ENCODE data around the gene KLF3.

DNA sequence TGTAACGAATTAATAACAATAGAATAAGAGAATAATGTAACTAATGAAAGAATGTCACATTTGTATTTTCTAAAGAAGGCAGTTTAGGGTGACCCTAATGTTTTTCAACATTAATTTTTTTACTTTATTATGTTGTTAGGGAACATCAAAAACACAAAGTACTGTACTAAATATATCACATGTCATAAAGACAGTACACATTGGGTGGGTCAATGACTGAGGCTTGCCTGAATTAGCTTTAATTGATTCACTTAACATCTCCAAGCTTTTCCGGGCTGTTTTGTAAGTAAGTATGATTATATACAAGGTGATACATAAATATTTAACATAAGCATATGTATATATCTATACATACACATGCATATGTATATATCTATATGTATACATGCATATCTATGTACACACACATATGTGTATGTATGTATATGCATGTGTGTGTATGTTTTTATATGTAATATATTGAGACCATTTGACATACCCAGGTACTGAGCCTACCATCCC lies 43.4 kb upstream of the KLF3 start:
- TF ChIP-seq, protein P1, sequence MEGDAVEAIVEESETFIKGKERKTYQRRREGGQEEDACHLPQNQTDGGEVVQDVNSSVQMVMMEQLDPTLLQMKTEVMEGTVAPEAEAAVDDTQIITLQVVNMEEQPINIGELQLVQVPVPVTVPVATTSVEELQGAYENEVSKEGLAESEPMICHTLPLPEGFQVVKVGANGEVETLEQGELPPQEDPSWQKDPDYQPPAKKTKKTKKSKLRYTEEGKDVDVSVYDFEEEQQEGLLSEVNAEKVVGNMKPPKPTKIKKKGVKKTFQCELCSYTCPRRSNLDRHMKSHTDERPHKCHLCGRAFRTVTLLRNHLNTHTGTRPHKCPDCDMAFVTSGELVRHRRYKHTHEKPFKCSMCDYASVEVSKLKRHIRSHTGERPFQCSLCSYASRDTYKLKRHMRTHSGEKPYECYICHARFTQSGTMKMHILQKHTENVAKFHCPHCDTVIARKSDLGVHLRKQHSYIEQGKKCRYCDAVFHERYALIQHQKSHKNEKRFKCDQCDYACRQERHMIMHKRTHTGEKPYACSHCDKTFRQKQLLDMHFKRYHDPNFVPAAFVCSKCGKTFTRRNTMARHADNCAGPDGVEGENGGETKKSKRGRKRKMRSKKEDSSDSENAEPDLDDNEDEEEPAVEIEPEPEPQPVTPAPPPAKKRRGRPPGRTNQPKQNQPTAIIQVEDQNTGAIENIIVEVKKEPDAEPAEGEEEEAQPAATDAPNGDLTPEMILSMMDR (IDR thresholded peaks at IDR 0.05; ENCODE audit: poor library complexity), result no peak
- TF ChIP-seq EZH2phosphoT487 (IDR thresholded peaks at IDR 0.05; ENCODE audit: low read depth, severe bottlenecking, unreplicated experiment), result no peak

Measured in hepatocyte (in vitro differentiated cells).